ENCODE data around the gene WDR31.
"Not testable (repeated sequence)": the region's sequence is repeated elsewhere in the genome, so short reads cannot be mapped to it uniquely, and the experiment has no call there.

The WDR31 gene

GRCh38 chr9:113296247-113296646, 43.8 kb downstream of the WDR31 start:
- not testable (repeated sequence) for DNase-seq (ENCODE audit: low read depth)

GRCh38 chr9:113293285-113293878, 46.7 kb downstream of the WDR31 start:
- DNase-seq (ENCODE audit: low read depth), result no peak

- no peak for DNase-seq (ENCODE audit: low read depth)
Measured at GRCh38 chr9:113290052-113290607, 49.9 kb downstream of the WDR31 start.

- DNase-seq (ENCODE audit: low read depth), result no peak
Measured at GRCh38 chr9:113289091-113289490, 51.0 kb downstream of the WDR31 start.

GRCh38 chr9:113281356-113281755, 58.7 kb downstream of the WDR31 start:
- DNase-seq (ENCODE audit: low read depth), result no peak

- DNase-seq (ENCODE audit: low read depth), result no peak
Measured at GRCh38 chr9:113278840-113279239, 61.2 kb downstream of the WDR31 start.

GRCh38 chr9:113275157-113276131, 64.6 kb downstream of the WDR31 start, which contains the start of the genes CDC26 and PRPF4:
CDC26 (minus strand) TSS chr9:113275572; CDS start chr9:113272507, 3,065 bp downstream.
PRPF4 (plus strand) TSS chr9:113275658; CDS start chr9:113275744, 86 bp downstream.
- peak; percentile 94 for DNase-seq (ENCODE audit: low read depth)

GRCh38 chr9:113274474-113275156, 65.5 kb downstream of the WDR31 start:
- no peak for DNase-seq (ENCODE audit: low read depth)

GRCh38 chr9:113269871-113270270, 70.2 kb downstream of the WDR31 start:
- DNase-seq (ENCODE audit: low read depth), result no peak

GRCh38 chr9:113269355-113269754, 70.7 kb downstream of the WDR31 start:
- no peak for DNase-seq (ENCODE audit: low read depth)

GRCh38 chr9:113267911-113268566, 72.0 kb downstream of the WDR31 start:
- no peak for DNase-seq (ENCODE audit: low read depth)

GRCh38 chr9:113266174-113266573, 73.9 kb downstream of the WDR31 start:
- DNase-seq (ENCODE audit: low read depth), result no peak
